HG02981 (cell line): ENCODE data around the gene IZUMO4.
A peak's percentile ranks its signal among the peaks of the same experiment; 100 is the strongest.

Experiments used
- ATAC-seq: cut with Tn5 transposase; IDR thresholded peaks from one replicate; pipeline ENCODE4 v1.9.1; 2021; ENCODE audit warnings: mild to moderate bottlenecking, moderate library complexity; ENCODE audit not compliant: unreplicated experiment

Gene IZUMO4, protein sequence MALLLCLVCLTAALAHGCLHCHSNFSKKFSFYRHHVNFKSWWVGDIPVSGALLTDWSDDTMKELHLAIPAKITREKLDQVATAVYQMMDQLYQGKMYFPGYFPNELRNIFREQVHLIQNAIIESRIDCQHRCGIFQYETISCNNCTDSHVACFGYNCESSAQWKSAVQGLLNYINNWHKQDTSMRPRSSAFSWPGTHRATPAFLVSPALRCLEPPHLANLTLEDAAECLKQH

DNA sequence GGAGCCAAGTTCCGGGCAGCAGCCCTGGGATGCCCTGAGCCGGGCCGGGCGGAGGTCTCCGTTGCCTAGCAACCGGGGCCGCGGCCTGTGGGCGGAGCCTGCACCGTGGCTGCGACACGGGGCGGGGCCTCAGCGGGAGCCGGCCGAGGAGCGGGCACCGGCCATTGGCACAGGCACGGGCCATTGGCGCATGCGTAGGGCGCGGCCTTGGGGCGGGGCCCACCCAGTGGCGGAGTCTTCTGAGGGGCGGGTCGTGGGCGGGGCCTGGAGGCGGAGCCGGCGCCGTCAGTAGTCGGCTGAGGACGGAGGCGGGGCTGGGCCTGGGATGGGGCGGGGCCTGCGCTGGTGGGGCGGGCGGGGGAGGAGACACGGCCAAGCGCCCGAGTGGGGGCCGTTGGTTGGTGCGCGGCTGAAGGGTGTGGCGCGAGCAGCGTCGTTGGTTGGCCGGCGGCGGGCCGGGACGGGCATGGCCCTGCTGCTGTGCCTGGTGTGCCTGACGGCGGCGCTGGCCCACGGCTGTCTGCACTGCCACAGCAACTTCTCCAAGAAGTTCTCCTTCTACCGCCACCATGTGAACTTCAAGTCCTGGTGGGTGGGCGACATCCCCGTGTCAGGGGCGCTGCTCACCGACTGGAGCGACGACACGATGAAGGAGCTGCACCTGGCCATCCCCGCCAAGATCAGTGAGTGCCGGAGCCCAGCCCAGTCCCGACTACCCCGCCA lies at the start of gene IZUMO4:
Gene IZUMO4 (plus strand): TSS at position 436 of the 723 bp plus-strand sequence. CDS start 31 bp downstream, at position 467.
- peak; percentile 57 for ATAC-seq

DNA sequence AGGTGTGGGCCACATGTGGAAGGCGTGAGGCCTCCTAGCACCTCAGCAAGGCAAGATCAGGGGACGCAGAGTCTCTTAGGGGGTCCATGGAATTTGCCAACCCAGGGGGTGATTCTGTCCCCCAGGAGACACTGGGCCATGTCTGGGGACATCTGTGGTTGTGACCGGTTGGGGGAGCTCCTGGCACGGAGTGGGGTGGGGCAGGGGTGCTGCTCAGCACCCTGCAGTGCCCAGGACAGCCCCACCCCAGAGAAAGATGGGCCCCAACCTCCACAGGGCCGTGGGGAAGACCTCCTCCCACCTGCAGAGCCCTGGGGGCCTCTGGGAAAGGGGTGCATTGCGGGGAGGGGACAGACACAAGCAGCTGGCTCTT lies 49.7 kb upstream of the IZUMO4 start:
- no peak for ATAC-seq

DNA sequence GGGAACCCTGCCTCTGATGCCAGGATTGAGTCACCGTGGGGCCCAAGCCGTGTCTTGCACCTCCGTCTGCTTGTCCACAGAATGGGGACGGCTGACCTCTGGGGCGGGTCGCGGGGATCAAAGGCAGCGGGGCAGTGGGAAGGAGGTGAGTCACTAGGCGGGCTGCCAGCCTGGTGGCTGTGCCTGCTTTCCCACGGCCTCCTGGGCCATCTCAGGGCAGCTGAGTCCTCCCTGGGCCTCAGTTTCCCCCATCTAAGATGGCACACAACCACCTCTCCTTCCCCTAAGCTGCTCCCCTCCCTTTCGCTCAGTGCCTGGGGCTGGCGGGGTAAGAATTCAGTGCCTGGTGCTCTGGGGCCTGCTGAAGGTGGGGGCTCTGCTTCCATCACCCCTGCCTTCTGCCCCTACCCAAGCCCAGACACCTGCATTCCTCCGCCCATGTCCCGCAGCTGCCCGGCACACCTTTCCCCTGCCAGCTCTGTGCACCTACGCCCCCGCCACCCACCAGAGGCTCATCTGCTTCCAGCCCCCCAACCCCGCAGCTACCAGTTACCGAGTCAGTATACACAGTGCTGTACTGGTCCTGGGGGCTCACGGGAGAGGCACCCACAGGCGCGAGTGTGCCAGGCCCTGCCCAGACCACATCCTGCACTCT lies 49.1 kb upstream of the IZUMO4 start:
- no peak for ATAC-seq

DNA sequence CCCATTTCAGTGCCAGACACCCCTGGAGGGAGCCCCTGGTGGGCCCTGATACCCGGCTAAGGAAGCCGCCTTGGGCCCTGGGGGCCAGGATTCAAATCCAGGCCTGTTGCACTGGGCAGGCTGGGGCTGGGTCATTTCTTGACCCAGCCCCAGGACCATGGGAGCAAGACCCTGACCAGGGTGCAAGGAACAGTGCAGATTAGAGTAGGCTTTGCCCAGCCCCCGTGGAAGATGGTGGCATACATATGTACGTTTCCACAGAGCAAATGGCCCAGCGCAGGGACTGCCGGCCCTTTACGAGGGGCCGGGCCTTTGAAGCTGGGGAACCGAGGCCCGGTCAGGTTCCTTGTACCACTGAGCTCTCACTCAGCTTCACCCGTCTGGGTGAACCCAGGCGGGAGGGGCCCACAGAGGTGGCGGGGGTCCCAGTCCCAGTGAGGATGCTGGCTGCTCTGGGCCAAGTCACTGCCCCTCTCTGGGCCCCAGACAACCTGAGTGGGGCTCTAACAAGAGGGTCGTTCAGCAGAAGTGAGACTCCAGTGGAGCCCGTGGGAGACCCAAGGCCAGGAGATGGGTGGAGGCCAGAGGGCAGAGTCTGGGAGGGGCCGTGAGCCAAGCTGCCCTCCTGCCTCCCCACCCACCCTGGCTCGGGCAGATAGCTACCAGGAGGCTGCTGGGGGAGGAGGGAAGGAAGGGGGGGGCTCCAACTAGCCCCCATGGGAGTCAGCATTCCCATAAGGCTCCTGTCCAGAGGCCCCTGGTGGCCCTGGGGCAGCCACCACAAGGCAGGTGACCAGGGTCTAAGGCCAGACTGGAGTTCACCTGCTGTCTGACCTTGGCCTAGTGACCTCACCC lies 48.4 kb upstream of the IZUMO4 start:
- no peak for ATAC-seq

DNA sequence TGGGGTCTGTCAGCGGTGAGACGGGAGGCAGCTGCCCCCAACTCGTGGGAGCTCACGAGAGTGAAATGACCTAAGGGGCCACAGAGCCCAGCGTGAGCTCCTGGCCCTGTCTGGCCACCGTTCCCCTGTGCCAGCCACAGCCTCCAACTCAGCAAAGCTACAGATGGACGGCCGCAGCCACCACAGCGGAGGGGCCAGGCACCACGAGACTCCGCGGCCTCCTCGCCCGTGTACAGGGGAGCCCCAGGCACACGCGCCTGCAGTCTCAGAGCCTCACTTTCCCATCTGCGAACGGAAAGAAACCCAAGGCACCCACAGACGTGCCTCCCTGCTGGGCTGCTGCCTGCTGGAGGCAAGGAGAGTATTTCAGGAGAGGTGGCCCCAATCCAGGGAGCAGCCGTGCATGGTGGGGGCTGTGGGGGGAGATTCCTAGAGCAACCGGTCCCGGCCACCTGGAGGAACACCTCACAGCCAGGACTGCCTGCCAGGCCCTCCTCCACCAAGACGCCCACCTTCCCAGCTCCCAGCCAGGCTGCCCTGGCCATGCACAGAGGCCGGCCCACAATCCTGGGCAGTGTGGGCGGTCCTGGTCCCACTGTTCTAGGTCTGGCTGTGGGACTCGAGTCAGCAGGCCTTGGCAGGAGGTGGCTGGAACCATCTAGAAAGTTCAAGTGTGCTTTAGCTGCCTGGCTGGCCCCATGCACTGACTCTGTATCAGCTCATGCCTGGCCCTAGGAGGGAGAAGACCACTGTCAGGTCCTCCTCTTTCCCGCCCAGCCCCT lies 47.6 kb upstream of the IZUMO4 start:
- ATAC-seq = no peak

DNA sequence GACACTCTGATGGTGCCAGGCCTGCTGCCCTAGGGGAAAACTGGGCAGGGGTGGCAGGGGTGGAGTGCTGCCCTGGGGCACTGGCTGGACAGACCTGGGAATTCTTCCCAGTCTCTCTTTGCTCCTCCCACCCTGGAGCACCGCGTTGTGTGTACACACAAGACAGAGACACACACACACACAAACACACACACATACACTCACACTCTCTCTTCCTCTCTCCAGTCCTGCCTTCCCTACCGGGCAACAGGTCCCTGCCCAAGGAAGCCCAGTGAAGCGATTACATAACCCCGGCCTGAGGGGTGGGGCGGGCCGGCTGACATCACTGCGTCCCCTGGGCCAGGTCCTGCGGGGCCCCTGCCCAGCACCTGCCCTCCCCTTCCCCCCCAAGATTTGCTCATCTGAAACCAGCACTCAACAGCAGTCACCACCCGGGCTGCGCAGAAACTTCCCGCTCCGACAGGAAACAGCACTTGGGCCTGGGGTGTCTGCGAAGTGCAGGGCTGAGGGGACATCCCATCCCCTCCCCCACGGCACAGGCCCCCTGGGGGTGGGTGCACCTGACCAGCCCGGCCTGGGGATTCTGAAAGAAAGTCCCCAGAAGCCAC lies 46.9 kb upstream of the IZUMO4 start:
- ATAC-seq = no peak

DNA sequence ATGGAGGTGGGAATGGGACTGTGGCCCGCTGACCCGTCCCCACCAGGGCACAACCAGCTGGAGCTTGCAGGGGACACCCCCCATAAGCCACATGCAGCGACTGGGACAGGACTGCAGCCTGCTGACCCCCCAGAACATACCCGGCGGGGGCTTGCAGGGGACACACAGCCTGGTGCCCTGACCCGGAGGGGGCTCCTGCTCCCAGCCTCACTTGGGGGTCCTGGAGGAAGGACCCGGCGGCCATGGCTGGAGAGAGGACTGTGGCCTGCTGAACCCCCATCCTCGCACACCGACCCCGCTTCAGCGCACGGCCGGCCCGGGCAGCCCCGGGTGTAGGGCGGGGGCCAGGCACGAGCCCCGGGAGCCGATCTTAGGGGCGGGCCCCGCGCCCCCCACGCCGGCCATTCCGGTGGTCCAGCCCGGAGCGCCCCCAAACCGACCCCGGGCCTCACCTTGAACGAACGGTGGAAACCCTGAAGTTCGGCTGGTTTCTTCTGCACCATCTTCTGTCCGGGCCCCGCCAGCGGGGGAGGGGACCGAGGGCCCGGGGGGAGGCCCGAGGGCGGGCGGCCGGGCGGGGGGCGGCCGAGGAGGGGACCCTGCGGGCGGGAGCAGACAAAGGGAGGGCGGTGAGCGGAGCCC lies 46.2 kb upstream of the IZUMO4 start:
- ATAC-seq = peak; percentile 0

DNA sequence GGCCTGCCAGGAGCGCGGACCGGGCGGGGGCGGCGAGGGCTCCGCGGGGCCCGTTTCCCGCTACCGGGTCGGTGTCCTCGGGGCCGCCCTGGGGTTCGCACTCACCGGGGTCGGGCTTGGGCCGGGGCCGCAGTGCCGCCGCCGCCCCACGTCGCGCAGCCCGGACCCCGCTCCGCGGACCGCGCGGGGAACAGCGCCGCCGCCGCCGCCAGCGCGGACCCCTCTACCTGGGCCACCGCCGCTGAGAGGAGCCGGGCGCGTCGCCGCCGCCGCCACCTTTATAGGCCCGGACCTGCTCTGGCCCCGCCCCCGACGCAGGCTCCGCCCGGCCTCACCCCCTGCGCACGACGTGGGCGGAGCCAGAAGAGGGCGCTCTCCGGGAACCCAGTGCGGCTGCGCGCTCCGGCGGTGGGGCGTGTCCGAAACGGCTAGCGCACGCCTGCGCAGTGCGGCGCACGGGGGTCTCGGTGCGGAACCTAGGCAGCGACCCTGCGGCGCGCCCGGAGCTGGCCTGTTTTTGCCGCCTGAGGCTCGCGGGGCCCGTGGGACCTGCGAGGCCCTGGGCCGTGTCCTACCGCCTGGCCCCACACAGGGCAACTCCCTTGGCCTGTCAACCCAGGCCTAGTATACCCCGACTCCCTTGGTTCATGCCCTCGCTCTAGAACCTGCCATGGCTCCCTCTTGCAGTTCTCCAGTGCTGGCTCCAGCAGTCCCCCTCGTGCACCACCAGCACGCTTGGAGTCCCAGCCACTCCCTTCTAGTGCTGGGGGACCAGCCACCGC lies 45.5 kb upstream of the IZUMO4 start, which contains the start of gene MKNK2:
Gene MKNK2 (minus strand): TSS at position 254 of the 782 bp plus-strand sequence. CDS start 393 bp downstream, outside the sequence.
- peak; percentile 49 for ATAC-seq

DNA sequence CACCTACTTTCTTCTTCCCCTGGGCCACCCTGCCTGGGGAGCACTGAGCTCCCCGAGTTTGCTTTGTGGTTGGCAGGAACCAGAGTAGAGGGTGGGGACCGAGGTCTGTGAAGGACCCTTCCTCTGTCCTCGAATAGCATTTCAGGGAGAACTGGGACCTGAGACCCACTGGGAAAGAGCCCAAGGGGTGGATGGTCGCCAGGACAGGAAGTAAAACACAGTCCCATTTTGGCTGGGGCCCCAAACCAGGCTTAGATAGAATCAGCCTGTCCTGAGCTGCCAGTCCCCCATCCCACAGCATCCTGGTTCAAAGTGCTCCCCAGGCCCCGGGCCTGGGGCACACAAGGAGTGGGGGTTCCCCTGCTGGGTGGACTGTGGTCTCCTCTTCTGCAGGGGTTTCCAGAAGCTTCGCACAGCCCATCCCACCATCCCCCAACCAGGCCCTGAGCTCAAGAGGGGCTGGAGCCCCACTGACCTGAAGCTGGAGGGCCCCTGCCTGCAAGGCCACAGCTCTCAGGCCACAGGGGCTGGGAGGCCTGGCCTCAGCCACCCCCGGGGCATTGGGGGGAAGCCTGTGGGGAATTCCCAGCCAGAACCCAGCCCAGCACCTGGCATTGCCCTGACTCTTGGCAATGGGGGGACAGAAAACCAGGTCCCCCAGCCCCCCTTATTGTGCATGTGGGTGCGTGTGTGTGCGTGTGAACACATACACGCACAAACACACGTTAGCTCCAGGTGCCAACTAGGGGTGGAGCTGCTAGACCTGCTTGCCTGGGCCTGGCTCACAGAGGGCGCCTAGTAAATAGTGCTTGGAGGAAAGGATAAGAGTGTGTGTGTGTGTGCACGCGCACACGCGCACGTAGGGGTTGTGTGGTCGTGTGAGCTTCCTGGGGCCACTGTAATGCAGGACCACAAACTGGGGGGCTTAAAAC lies 44.7 kb upstream of the IZUMO4 start:
- no peak for ATAC-seq

DNA sequence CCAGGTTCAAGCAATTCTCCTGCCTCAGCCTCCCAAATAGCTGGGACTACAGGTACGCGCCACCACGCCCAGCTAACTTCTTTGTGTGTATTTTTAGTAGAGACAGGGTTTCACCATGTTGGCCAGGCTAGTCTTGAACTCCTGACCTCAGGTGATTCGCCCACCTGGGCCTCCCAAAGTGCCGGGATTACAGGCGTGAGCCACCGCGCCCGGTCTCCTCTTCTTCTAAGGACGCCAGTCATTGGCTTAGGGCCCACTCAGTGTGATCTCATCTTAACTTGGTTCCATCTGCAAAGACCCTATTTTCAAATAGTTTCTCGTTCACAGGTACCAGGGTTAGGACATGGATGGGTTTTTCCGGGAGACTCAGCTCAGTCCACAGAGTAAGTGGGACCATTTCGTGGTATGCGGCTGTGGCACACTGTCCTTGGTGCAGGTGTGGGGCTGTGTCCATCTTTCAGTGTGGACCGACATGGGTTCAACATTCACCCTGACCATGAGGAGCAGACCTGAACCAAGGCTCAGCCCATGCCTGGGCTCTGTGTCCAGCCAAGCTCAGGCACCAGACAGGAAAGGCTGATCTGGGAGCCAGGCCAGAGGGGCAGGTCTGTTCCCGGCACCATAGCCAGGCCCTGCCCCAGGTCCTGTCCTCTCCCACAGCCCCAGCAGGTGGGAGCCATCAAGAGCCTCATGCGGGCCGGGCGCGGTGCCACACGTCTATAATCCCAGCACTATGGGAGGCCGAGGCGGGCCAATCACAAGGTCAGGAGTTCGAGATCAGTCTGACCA lies 42.9 kb upstream of the IZUMO4 start:
- no peak for ATAC-seq

DNA sequence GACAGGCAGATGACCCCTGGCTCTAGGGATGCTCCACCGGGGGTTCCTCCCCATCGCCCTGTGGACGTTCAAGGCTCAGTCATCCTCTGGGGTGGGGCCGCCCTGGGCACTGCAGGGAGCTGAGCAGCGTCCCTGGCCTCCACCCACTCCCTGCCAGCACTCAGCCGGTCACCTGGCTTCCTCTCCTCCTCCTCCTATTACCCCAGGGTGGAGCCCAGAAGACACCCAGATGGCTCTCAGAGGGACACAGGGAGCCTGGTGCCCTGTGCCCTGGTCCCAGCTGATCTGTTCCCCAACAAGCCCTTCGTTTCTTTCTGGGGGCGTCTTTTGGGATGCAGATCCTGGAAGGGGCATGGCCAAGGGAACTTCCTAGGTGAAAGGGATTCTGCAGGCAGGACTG lies 42.0 kb upstream of the IZUMO4 start:
- ATAC-seq = no peak

DNA sequence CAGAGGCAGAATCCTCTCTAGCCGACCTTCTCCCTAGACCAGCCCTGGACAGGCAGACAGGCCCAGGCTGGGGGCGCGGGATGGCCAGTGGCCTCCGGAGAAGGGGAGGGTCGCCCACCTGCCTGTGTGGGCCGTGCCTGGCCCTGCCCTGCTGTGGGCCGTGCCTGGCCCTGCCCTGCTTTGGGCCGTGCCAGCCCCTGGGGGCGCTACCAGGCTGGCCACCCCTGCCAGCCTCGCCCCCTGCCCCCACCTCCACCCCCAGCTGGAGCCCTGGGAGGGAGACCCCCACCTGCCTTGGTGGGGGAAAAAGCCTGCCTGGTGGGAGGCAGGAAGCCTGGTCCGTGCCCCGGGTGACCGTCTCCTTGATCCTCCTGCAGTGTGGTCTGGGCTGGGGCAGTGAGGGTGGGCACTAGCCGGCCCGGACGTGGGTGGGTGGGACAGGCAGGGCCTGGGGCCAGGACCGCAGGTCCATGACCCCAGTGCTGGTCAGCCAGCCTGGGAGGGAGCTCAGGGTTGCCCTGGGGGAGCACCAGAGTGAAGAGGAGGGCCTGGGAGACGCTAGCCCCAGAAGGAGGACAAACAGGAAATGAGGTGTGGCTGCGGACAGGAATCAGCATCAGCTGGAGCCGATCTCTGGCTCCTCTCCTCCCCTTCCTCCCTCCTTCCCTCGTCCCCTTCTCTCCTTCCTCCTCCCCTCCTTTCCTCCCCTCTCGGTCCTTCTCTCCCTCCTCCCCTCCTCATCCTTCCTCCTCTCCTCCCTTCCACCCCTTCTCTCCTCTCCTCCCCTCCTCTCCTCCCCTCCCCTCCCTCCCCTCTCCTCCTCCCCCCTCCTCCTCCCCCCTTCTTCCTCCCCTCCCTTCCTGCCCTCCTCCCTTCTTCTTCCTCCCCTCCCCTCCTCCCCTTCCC lies 40.5 kb upstream of the IZUMO4 start:
- ATAC-seq = no peak

DNA sequence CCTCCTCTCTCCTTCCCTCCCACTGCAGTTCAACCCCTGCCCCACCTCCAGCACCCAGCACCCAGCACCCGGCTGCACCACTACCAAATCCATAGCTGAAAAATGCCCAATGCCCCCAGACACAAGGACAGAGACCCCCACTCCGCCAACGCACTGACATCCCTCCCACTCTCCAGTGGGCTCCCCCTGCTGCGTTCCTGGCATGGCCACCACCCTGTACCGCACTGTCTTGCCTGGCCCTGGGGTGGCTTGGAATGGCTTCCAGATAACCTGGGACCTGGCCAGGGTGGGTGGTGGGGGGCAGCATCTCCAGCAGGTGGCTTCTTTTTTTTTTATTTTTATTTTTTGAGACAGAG lies 39.9 kb upstream of the IZUMO4 start:
- no peak for ATAC-seq

DNA sequence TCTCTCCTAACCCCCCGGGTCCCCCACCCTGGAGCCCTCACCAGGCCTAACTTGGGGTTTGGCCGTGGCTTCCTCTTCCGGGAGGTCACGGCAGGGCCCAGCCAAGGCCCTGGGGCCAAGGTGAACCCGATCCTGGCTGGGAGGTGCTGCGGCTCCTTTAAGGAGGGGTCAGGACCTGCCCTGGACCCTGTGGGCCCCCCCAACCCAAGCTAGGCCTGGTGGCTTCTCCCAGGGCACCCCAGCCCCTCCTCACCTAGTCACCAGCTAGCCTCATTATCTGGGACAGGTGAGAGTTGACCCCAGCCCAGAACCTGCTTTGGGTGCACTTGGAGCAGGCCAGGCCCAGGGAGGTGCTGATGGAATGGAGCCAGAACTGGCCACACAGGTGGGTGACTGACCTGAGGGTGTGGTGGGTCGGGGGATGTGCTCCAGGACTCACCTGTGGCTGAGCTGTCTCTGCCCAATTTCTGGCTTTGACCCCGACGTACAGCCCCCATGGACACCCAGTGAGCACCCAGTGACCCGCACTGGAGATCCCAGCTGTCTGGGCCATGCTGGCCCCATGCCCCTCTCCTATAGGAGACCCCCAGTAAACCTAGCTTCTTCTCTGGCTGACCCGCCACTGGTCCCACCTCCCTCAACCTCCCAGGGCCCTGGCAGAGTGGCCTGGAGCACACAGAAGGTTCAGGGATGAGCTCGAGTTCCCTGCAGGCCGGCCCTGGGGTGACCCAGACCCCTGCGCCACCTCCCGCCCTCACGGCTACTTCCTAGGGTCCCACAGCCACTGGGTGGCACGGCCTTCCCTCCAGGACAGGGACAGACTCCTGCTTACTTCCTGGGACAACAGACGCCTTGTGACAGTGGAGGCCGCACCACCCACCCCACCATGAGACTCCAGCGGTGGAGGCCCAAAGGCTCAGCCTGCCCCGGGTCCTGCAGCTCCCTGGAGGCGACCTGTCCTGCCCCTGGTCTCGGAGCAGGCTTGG lies 38.9 kb upstream of the IZUMO4 start:
- ATAC-seq = no peak
